Measurements from ENCODE around the gene CYP4F22.

The CYP4F22 gene

DNA sequence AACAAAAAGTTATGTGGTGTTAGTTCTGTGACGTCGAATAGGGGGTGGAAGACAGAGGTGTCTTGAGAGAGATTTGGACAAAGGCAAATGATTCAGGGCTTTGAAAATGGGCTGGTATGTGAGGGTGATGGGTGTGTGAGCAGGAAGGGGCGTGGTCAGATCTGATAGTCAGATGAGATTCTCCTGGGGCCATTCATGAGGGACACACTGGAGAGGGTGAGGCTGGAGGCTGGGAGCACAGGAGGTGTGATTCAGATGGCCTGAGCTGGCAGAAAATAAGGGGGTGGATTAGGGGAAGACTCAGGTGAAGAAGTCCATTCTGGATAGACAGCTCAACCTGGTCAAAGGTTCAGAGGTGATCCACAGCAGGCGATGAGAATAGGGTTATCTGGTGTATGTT lies 28.0 kb downstream of the CYP4F22 start:
- no peak for DNase-seq (ENCODE audit: low read depth)

DNA sequence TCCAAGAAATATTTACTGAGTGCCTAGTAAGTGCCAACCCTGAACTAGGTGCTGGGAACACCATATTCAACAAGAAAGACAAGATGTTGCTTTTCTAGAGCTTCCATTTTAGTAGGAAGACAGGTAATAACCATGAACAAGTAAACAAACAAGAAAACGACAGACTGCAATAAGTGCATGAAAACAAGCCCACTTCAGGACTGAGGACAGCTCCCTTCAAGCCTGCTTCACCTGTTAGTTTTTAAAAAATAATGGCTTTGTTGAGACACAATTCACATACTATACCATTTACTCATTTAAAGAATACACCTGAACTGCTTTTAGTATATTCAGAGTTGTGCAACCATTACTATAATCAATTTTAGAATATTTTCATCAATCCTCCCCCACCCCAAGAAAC lies 30.4 kb downstream of the CYP4F22 start:
- no peak for DNase-seq (ENCODE audit: low read depth)

DNA sequence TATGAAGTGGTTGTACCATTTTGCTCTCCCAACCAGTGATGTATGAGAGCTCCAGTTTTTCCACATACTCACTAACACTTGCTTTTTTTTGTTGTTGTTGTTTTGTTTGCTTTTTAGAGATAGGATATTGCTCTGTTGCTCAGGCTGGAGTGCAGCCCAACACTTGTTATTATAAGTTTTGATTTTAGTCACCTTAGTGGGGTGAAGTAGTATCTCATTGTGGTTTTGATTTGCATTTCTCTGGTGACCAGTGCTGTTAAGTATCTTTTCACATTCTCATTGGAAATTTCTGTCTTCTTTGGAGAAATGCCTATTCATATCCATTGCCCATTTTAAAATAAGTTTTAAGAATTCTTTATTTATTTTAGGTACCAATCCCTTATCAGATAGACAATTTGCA lies 31.3 kb downstream of the CYP4F22 start:
- DNase-seq (ENCODE audit: low read depth), result no peak

DNA sequence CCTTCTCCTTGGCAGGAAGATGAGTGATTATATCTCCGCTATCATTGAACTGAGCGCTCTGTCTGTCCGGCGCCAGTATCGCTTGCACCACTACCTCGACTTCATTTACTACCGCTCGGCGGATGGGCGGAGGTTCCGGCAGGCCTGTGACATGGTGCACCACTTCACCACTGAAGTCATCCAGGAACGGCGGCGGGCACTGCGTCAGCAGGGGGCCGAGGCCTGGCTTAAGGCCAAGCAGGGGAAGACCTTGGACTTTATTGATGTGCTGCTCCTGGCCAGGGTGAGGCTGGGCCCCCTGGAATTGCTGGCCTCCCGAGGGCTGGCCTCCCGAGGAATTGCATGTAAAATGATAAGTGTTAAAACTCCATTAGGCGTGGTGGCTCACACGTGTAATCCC lies 32.1 kb downstream of the CYP4F22 start:
- no peak for DNase-seq (ENCODE audit: low read depth)

DNA sequence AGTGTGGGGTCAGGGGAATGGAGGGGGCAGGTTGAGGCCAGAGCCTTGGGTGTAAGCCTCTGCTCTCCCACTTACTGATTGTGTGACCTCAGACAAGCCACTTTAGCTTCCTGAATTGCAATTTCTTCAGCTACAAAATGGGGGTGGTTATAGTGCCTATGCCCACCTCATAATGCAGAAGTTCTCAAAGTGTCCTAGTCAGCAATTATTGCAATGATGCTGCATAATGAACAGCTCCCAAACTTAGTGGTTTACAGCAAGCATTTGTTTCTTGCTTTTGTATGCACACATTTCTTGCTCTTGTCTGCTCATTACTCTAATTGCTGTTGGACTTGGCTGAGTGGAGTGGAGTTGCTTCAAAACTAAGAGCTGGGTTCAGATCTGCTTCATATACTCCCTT lies 36.0 kb downstream of the CYP4F22 start:
- DNase-seq (ENCODE audit: low read depth), result no peak

DNA sequence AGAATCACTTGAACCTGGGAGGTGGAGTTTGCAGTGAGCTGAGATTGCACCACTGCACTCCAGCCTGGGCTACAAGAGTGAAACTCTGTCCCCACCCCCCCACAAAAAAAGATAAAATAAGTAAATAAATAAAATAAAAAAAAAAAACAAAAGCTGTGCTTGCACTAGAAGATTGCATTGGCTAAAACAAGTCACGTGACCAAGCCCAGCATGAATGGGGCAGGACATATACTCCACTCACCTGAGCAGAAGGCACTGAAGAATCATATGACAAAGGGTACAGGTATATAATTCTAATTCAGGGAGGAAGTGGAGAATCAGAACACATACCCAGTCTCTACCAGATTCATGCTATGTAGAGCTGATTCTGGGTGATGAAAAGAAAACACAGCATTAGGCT lies 36.6 kb downstream of the CYP4F22 start:
- DNase-seq (ENCODE audit: low read depth), result no peak

DNA sequence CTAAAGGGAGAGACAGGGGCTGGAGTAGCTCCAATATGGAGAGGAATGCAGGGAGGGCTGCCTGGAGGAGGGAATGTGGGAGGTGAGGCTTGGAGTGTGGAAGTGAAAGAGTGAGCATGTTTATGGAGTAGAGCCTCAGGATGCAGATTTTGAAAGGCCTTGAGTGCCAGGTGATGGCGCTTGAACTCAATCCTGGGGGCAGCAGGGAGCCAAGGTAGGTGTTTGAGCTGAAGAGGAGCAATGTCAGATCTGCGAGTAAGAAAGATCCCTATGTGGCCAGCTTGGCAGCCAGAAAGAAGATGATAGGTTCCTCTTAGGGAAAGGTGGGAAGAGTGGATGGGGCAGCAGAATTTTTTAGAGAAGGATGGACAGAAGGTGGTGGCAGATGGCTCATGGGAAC lies 40.3 kb downstream of the CYP4F22 start:
- DNase-seq (ENCODE audit: low read depth), result no peak

DNA sequence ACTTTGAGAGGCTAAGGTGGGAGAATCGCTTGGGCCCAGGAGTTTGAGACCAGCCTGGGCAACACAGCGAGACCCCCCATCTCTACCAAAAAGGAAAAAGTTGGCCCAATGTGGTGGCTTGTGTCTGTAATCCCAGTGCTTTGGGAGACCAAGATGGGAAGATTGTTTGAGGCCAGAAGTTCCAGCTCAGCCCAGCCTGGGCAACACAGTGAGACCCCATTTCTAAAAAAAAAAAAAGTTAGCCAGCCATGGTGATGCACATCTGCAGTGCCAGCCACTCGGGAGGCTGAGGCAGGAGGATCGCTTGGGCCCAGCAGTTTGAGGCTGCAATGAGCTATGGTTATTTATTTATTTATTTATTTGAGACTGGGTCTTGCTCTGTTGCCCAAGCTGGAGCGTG lies 41.3 kb downstream of the CYP4F22 start:
- DNase-seq (ENCODE audit: low read depth), result no peak

DNA sequence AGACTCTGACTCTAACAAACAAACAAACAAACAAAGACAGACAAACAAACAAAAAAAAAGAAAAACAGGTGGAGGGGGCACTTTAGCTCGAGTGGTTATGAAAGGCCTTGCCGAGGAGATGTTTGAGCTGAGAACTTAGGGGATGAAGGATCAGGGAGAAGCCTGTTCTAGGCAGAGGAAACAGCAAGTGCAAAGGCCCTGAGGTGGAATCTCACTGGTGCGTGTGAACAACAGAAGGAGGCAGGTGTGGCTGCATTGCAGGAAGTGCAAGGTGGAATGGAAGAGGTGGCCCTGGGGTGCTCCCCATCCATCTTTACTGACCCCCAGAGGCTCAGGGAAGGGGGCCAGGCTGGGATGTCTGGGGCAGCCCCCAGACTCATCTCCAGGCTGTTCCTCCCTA lies 41.9 kb downstream of the CYP4F22 start:
- DNase-seq (ENCODE audit: low read depth), result no peak

DNA sequence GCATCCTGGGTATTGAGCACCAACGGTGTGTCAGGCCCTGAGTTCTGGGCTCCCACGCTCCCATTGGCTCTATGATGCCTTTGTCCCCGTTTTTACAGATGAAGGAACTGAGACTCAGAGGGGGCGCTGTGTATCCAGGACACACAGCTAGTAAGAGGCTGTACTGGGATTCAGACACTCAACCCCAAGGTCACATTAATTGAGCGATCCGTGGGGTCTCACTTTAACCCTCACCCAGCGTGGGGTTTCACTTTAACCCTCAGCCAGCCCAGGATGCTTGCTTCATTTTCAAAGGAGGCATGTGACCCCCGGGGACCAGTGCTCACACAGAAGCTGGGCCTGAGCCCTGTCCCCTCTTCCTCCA lies 42.6 kb downstream of the CYP4F22 start:
- DNase-seq (ENCODE audit: low read depth), result no peak

DNA sequence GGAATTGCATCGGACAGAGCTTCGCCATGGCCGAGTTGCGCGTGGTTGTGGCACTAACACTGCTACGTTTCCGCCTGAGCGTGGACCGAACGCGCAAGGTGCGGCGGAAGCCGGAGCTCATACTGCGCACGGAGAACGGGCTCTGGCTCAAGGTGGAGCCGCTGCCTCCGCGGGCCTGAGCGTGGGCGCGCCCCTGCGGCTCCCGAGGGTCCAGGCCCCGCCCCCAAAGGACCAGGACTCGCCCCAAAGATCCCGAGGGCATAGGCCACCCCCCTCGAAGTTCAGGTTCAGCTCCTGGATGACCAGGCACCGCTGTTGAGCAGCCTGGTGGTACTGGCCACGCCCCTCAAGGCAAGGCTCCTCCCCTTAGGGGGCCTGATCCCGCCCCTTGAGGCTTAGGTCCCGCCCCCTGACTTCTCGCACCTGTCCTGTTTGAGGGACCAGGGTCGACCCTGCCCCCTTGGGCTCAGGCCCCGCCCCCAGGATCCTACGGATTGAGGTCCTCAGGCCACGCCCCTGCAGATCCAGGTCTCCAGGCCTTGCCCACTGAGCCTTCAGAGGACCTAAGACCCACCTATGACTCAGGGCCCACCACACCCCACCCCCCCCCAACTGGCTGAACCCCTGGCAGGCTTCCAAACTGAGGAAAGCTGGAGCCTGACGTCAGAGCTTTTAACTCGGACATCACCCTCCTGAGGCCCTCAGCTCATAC lies 43.1 kb downstream of the CYP4F22 start:
- DNase-seq (ENCODE audit: low read depth), result peak; percentile 40

DNA sequence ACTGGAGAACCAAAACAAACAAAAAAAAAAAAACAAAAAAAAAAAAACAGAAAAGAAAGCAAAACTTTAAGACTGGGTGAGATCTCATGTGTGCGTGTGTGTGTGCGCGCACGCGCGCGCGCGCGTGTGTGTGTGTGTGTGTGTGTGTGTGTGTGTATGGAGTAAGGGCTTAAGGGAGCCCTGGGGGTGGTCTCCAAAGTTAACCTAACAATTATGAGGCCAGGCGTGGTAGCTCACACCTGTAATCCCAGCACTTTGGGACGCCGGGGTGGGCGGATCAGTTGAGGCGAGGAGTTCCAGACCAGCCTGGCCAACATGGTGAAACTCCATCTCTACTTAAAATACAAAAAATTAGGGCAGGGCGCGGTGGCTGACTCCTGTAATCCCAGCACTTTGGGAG lies 46.7 kb downstream of the CYP4F22 start:
- no peak for DNase-seq (ENCODE audit: low read depth)

DNA sequence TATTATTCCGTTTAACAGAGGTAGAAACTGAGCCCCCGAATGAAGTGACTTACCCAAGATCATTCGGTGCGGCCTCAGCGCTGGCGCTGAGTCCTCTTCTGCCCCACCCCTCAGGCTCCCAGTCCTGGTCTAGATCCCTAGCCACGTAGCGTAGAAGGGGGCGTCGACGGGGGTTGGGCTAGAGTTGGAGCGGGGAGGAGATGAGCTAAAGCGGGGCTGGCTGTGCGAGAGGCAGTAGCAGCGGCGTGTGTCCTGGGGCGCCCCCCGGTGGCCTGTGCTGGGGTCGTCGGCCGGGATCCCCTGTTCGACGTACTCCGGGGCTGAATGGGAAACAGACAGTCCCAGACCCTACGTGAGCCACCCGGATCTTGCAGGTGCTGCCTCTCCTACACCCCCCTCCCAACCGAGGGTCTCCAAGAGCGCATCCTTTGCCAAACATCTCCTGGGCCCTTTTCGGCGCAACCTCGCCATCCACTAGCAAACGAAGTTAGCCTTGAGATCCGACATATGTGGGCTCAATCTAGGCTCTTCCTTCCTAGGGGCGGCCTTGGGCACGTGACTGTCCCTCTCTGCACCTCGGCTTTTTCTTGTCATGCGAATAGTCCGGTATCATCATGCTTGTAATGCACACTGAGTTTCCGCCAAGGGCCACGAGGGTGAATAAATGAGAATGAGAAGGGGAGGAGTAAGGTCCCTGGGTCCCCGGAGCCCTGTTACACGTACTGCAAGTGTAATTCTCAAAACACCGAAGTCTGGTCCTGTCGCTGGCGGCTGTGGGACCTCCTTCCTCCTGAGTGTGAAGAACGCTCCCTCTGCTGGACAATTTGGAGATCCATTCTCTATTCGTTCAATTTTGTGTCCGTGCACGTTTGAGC lies 47.7 kb downstream of the CYP4F22 start:
- DNase-seq (ENCODE audit: low read depth), result peak; percentile 93

DNA sequence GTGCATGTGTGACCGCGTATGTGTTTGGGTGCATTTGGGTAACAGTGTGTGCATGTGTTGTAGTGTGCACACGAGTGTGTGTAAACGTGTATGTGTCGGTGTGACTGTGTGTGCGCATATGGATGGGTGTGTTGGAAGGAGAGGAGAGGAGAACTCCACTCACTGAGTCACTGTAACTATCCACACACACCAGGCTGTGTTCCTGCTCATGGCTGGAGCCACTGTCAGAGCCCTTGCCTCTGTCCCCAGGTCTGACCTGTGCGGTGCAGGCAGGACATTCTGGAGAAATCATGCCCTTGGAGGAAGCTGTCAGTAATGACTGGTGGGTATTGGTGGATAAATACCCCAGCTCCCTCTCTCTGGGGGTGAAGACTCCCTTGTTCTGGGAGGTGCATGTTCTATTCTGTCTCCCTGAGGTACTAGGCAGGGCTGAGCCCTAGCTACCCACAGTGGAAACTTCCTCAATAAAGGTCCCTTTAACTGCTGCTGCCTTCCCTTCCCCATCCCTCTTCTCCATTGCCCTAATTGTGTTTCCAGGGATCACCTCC lies 48.4 kb downstream of the CYP4F22 start:
- DNase-seq (ENCODE audit: low read depth), result no peak

DNA sequence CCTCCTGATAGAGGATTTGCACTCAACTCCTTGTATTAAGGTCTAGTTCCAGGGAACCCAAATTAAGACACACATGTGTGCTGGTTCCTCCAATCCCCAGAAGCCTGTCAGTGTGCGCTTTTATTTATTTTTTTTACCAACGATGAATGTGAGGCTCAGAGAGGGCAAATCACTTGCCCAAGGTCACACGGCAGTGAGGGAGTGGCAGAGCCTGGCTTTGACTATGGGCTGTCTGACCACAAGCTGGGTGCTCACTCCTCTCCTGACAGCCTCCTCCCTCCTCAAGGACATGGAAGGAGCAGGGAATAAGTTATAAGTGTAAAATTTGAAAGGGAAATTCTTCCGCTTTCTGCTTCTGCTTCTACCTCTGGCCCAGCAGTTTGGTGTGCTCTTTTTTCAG lies 48.9 kb downstream of the CYP4F22 start:
- DNase-seq (ENCODE audit: low read depth), result no peak

DNA sequence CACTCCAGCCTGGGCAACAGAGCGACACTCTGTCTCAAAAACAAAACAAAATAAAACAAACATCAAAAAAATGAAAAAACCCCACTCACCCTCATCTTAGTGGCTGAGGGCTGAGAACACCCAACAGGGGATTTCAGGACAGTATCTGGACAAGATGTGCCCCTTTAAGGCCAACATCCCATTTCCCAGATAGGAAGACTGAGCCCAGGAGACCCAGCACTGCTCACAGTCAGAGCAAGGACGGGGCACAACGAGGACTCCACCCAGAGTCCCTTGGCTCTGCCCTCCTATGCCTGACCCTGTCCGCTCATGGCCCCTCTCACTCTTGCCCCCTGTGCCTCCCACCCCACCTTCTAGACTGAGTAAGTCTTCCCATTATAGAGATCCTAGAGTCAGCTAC lies 53.8 kb downstream of the CYP4F22 start:
- DNase-seq (ENCODE audit: low read depth), result no peak

DNA sequence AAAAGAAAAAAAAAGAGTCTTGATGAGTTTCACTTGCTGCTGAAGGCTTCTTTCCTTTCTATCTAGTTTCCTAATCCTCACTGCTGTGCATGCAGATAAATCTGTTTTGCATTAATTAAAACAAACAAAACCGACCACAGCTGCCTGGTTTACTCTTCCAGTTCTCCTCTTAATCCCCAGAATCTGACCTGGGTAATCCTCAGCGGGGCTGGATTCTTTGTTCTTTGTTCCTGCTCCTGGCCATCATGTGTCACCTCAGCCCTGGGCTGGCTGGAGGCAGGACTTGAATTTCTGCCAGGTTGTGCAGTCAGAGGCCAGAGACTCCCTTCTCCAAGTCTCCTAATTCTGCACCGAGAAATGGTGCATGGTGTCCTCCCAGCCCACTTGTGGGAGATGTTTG lies 54.5 kb downstream of the CYP4F22 start:
- DNase-seq (ENCODE audit: low read depth), result no peak

DNA sequence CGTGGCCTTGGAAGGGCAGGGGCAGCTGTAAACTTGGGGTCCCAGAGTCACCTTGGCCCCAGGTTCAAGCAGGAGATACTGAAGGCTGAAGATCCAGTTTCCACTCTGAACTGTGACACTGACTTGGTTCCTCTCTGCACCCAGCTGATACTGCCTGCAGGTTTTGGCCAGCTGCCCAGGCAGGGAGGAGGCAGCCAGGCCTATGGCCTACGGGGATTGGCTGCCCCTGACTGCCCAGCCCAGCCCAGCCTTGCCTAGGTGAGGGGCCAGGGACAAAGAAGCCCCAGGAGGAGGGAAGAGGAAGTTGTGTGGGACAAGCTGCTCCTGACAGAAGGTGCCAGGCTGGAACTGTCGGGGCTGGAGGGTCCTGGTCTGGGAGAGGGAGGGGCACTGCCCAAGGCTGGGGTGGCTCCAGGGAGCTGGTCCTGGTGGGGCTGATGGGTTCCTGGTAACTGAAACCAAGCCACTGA lies 55.0 kb downstream of the CYP4F22 start:
- DNase-seq (ENCODE audit: low read depth), result no peak

DNA sequence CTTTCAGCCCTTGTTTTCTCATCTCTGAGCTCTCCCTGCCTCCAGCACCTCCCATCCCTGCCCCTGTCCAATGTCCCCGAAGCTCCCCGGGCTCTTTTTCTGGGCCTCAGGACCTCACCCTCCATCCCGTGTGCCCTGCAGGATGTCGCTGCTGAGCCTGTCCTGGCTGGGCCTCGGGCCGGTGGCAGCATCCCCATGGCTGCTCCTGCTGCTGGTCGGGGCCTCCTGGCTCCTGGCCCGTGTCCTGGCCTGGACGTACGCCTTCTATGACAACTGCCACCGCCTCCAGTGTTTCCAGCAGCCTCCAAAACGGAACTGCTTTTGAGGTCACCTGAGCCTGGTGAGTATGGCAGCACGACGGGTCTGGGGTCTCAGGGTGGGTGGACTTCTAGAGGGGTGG lies 55.6 kb downstream of the CYP4F22 start:
- DNase-seq (ENCODE audit: low read depth), result no peak

DNA sequence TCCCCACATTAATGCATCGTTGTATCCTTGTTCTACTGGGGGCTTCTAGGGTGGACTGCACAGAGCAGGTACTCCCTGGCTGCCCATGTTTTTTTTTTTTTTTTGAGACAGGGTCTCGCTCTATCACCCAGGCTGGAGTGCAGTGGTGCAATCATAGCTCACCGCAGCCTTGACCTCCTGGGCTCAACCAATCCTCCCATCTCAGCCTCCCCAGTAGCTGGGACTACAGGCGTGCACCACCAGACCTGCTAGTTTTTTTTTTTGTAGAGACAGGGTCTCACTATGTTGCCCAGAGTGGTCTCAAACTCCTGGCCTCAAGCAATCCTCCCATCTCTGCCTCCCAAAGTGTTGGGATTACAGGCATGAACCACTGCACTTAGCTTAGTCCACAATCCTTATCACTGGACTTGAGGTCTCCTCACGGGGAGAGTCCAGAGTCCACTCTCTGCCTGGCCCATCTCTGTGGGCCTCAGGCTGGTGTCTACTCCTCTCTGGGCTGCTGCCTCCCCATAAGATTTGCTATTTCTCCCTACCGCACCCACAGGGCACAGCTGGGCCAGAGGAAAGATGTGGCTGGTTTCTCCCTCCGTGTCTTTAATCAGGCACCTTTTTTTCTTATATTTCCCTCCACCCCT lies 56.3 kb downstream of the CYP4F22 start:
- DNase-seq (ENCODE audit: low read depth), result no peak

DNA sequence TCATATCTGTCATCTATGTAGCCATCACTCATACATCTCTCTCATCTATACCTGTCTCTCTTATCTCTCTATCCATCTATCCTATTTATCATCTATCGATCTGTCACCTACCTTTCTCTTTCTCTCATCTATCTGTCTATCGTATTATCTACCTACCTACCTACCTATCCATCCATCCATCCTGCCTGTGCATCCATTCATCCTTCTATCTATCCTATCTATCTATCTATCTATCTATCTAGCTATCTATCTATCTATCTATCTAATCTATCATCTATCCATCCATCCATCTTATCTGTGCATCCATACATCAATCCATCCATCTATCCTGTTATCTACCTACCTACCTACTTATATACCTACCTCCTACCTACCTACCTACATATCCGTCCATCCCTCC lies 62.1 kb downstream of the CYP4F22 start:
- no peak for DNase-seq (ENCODE audit: low read depth)

DNA sequence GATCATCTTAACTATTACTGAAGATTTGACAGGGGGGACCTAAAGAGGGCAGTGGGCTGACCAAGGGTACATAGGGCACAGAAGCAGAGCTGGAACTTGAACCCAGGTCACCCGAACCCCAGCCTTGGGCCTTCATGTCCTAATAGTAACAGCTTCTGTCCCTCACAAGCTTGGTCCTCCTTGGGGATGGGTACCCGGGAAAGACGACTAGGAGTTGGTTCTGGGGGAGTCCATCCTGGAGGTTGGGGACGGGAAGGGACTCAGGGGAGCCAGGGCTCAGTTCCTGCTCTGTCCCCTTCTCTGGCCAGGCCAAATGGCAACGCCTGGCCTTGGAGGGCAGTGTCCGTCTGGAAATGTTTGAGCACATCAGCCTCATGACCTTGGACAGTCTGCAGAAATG lies 67.1 kb downstream of the CYP4F22 start:
- DNase-seq (ENCODE audit: low read depth), result no peak

Data from stimulated activated CD8-positive, alpha-beta memory T cell treated with anti-CD3 and anti-CD28 coated beads, Interleukin-12 subunit alpha, Interleukin-12 subunit beta, amount 100 ng/mL, for 1 hour (primary cell).